Liver (tissue), 3 donors: ENCODE results near the gene DNAJC2.
"Not testable (repeated sequence)": the region's sequence is repeated elsewhere in the genome, so short reads cannot be mapped to it uniquely, and the experiment has no call there.

Source experiments
- EGR1 ChIP-seq, 2 donors: IDR thresholded peaks; 2 replicates each; pipeline ENCODE4 v1.6.1; 2016 to 2018; ENCODE audit warnings: antibody characterized with exemption in 2 of 2, low read depth in 2 of 2
- JUND ChIP-seq, 2 donors: IDR thresholded peaks; 2 replicates each; pipeline ENCODE4 v1.6.1; 2016; ENCODE audit warnings: antibody characterized with exemption in 2 of 2
- RAD21 ChIP-seq, 2 donors: IDR thresholded peaks; 2 replicates each; pipeline ENCODE4 v1.6.1; 2016; ENCODE audit warnings: antibody characterized with exemption in 2 of 2, mild to moderate bottlenecking in 2 of 2
- TAF1 ChIP-seq: conservative IDR thresholded peaks from 2 replicates; pipeline ENCODE4 v1.6.1; 2016; ENCODE audit warnings: antibody characterized with exemption, mild to moderate bottlenecking
- YY1 ChIP-seq: IDR thresholded peaks from 2 replicates; pipeline ENCODE4 v1.6.1; 2016; ENCODE audit warnings: antibody characterized with exemption, mild to moderate bottlenecking
- TF ChIP-seq, protein P1 (sequence below): fragments of 150-350 bp; IDR thresholded peaks from 2 replicates; pipeline ENCODE4 v1.5.1; 2017; ENCODE audit warnings: improper control_type of control experiment, low read depth, low read length; ENCODE audit not compliant: missing input control
- TF ChIP-seq, protein P2 (sequence below): IDR thresholded peaks from 2 replicates; pipeline ENCODE4 v1.6.1; 2016; ENCODE audit warnings: antibody characterized with exemption
- TF ChIP-seq, protein P3 (sequence below): IDR thresholded peaks from 2 replicates; pipeline ENCODE4 v1.6.1; 2016; ENCODE audit warnings: antibody characterized with exemption
- TF ChIP-seq, protein P4 (sequence below): IDR thresholded peaks from 2 replicates; pipeline ENCODE4 v1.6.1; 2016; ENCODE audit warnings: antibody characterized with exemption, mild to moderate bottlenecking
- donor health status: healthy.
- donor health status: healthy.

DNA sequence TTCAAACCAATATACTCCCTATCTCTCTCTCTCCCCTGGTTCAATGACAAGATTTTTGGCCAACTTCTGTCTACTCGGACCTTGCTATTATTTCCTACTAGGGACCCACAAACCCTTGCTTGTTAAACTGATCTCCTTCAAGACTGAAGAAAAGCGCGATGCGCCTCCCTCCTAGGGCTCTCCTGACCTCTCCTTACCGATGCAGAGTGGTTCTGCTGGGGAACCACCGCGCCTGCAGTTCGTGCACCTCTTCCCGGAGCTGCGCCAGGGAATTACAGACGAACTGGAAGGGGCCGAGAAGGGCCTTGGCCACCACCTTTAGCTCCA is 65.0 kb downstream of the DNAJC2 start:
- TF ChIP-seq, protein P1, sequence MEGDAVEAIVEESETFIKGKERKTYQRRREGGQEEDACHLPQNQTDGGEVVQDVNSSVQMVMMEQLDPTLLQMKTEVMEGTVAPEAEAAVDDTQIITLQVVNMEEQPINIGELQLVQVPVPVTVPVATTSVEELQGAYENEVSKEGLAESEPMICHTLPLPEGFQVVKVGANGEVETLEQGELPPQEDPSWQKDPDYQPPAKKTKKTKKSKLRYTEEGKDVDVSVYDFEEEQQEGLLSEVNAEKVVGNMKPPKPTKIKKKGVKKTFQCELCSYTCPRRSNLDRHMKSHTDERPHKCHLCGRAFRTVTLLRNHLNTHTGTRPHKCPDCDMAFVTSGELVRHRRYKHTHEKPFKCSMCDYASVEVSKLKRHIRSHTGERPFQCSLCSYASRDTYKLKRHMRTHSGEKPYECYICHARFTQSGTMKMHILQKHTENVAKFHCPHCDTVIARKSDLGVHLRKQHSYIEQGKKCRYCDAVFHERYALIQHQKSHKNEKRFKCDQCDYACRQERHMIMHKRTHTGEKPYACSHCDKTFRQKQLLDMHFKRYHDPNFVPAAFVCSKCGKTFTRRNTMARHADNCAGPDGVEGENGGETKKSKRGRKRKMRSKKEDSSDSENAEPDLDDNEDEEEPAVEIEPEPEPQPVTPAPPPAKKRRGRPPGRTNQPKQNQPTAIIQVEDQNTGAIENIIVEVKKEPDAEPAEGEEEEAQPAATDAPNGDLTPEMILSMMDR: not testable (repeated sequence)
- TF ChIP-seq YY1; RAD21 (IDR thresholded peaks at IDR 0.05); EGR1 (IDR thresholded peaks at IDR 0.05; ENCODE audit: low read depth in 2 of 2); JUND (IDR thresholded peaks at IDR 0.05); TAF1: not testable (repeated sequence)
- TF ChIP-seq, protein P2, sequence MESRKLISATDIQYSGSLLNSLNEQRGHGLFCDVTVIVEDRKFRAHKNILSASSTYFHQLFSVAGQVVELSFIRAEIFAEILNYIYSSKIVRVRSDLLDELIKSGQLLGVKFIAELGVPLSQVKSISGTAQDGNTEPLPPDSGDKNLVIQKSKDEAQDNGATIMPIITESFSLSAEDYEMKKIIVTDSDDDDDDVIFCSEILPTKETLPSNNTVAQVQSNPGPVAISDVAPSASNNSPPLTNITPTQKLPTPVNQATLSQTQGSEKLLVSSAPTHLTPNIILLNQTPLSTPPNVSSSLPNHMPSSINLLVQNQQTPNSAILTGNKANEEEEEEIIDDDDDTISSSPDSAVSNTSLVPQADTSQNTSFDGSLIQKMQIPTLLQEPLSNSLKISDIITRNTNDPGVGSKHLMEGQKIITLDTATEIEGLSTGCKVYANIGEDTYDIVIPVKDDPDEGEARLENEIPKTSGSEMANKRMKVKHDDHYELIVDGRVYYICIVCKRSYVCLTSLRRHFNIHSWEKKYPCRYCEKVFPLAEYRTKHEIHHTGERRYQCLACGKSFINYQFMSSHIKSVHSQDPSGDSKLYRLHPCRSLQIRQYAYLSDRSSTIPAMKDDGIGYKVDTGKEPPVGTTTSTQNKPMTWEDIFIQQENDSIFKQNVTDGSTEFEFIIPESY: not testable (repeated sequence)
- TF ChIP-seq, protein P3, sequence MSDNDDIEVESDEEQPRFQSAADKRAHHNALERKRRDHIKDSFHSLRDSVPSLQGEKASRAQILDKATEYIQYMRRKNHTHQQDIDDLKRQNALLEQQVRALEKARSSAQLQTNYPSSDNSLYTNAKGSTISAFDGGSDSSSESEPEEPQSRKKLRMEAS: not testable (repeated sequence)
- TF ChIP-seq, protein P4, sequence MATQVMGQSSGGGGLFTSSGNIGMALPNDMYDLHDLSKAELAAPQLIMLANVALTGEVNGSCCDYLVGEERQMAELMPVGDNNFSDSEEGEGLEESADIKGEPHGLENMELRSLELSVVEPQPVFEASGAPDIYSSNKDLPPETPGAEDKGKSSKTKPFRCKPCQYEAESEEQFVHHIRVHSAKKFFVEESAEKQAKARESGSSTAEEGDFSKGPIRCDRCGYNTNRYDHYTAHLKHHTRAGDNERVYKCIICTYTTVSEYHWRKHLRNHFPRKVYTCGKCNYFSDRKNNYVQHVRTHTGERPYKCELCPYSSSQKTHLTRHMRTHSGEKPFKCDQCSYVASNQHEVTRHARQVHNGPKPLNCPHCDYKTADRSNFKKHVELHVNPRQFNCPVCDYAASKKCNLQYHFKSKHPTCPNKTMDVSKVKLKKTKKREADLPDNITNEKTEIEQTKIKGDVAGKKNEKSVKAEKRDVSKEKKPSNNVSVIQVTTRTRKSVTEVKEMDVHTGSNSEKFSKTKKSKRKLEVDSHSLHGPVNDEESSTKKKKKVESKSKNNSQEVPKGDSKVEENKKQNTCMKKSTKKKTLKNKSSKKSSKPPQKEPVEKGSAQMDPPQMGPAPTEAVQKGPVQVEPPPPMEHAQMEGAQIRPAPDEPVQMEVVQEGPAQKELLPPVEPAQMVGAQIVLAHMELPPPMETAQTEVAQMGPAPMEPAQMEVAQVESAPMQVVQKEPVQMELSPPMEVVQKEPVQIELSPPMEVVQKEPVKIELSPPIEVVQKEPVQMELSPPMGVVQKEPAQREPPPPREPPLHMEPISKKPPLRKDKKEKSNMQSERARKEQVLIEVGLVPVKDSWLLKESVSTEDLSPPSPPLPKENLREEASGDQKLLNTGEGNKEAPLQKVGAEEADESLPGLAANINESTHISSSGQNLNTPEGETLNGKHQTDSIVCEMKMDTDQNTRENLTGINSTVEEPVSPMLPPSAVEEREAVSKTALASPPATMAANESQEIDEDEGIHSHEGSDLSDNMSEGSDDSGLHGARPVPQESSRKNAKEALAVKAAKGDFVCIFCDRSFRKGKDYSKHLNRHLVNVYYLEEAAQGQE: not testable (repeated sequence)
